Ovary (tissue), 9 donors: ENCODE results near the gene LRMDA. TPM values are rescaled to one million over a fixed set of nuclear protein-coding genes. Genes with fewer than 3 reads are reported as not detected.

Experiments
- DNase-seq, 5 donors: peaks; one replicate each; pipeline ENCODE4 v3.0.0-alpha.2; 2019 to 2020
- H3K27ac ChIP-seq, 2 donors: fragments of 200-600 bp; one replicate each; pipeline versions ENCODE4 v1.5.1 to v1.8.0; 2019 to 2022
- H3K27me3 ChIP-seq: fragments of 200-600 bp; one replicate; pipeline ENCODE4 v1.8.0; 2022
- H3K36me3 ChIP-seq: fragments of 200-600 bp; sonication (generic); one replicate; pipeline ENCODE4 v1.5.1; 2019
- H3K4me1 ChIP-seq: one replicate; pipeline ENCODE4 v1.8.1; 2013; ENCODE audit warnings: mild to moderate bottlenecking, moderate library complexity; ENCODE audit not compliant: insufficient read depth
- H3K4me3 ChIP-seq: fragments of 200-600 bp; sonication (generic); one replicate; pipeline ENCODE4 v1.5.1; 2017
- H3K9me3 ChIP-seq, 2 donors: fragments of 200-600 bp in 1 of 2; sonication (generic) in 1 of 2; one replicate each; pipeline versions ENCODE4 v1.5.1 to v1.8.1; 2013 to 2019; ENCODE audit warnings: mild to moderate bottlenecking in 1 of 2, moderate library complexity in 1 of 2
- CTCF ChIP-seq, 3 donors: fragments of 450-650 bp in 2 of 3; fragments of 200-600 bp in 1 of 3; IDR thresholded peaks; one replicate each; pipeline versions ENCODE4 v1.5.1 to v1.8.0; 2016 to 2022; ENCODE audit warnings: antibody characterized with exemption in 3 of 3, mild to moderate bottlenecking in 1 of 3
- EP300 ChIP-seq: sonication (generic); formaldehyde crosslinking; IDR thresholded peaks from one replicate; pipeline ENCODE4 v1.6.1; 2017; ENCODE audit warnings: antibody characterized with exemption
- POLR2A ChIP-seq: fragments of 450-650 bp; IDR thresholded peaks from one replicate; pipeline ENCODE4 v1.6.1; 2017; ENCODE audit warnings: antibody characterized with exemption, mild to moderate bottlenecking, moderate library complexity
- WGBS, 3 donors: extraction: QIAGEN DNeasy Blood & Tissue Kit in 1 of 3; methylation state at CpG; one replicate each; pipeline versions ENCODE4 v1.1.5 to v1.1.7; 2013 to 2017; 5-methylcytosine and 5-hydroxymethylcytosine counted together
- intact Hi-C, 4 donors: fragments of 100-400 bp; cut with DNase I; formaldehyde crosslinking; loops; one replicate each; pipeline versions ENCODE4 v1.11.0 to v1.15.1; 2022 to 2023
- polyA plus RNA-seq, 2 donors: library from polyadenylated mRNA; stranded (reverse); fragments of 200-250 nt in 1 of 2; fragments of 350-450 nt in 1 of 2; fragmentation: Illumina TruSeq in 1 of 2; extraction: RNeasy Lipid Tissue Mini Kit (QIAGEN cat#74804) in 1 of 2; gene quantifications; one replicate each; pipeline ENCODE4 v1.2.3, GENCODE V29; 2013 to 2014
- total RNA-seq, 7 donors: library from RNA; depleted of rRNA in 2 of 7; stranded (reverse); fragments of >200 nt in 2 of 7; fragmentation: NEBNext Ultra II Directional in 3 of 7; extraction: Animal tissue kit (Norgen Biotek cat#: 25700) in 3 of 7; gene quantifications; one replicate each; pipeline versions ENCODE4 v1.1.0 to v1.2.4, GENCODE V29; 2016 to 2023
- donor health status: DM: no; HTN: no; CAD: no; lungs with moderate emphysema.
- donor health status: DM: no; HTN: no; CAD: no.
- donor health status: Bipolar disorder and iron deficiency.
- donor health status: DM: yes; HTN: yes; CAD: no.
- donor health status: DM: no; HTN: no; CAD: no.
- donor health status: DM: yes; HTN: yes; CAD: no.

The LRMDA gene
- total and polyA plus RNA-seq, 9 donors = 14.8 to 30.7 (median 22.9) TPM

- Histone ChIP-seq H3K4me3 (no peak overlapping the region), H3K9me3 (no peaks in the 10 kb centered on the region), H3K27ac (no peak overlapping the region), H3K4me1 (peaks cover 6% of the 10 kb centered on the region), H3K27me3 (no peaks in the 10 kb centered on the region), H3K36me3 (no peaks in the 10 kb centered on the region)
- intact Hi-C loops = loop anchor here in 1 of 4 donors (10.0 kb wide), 3 partner anchors 273 to 973 kb away; no protein-coding TSS in a partner anchor
- WGBS, 3 donors = 91 to 93% (median 93%) methylated on average over 14 of the region's 14 CpGs
- no peak for DNase-seq
- TF ChIP-seq POLR2A (no peak), CTCF (IDR thresholded peaks at IDR 0.05) (no peak), EP300 (no peak)
Observed at GRCh38 chr10:76031769-76032699, 600.6 kb downstream of the LRMDA start.

GRCh38 chr10:76032700-76033039 lies 601.2 kb downstream of the LRMDA start:
- H3K27ac ChIP-seq = no peak overlapping the region

GRCh38 chr10:76033457-76034196 lies 602.2 kb downstream of the LRMDA start:
- H3K9me3 ChIP-seq = no peaks in the 10 kb centered on the region
- intact Hi-C loops = loop anchor here in 1 of 4 donors (10.0 kb wide), 3 partner anchors 271 to 971 kb away; no protein-coding TSS in a partner anchor
- H3K4me3 ChIP-seq = no peak overlapping the region
- 19 to 33% (median 24%) methylated on average over 15 of the region's 15 CpGs for WGBS, 3 donors
- peak in 1 of 3 donors; percentile 13 for TF ChIP-seq CTCF (IDR thresholded peaks at IDR 0.05)
- TF ChIP-seq POLR2A = no peak
- no peak for TF ChIP-seq EP300
- H3K4me1 ChIP-seq = peaks cover 6% of the 10 kb centered on the region
- H3K36me3 ChIP-seq = no peaks in the 10 kb centered on the region
- H3K27ac ChIP-seq = no peak overlapping the region
- H3K27me3 ChIP-seq = no peaks in the 10 kb centered on the region
- peak in 2 of 5 donors; percentile 30 to 43 for DNase-seq

More at GRCh38 chr10:76032700-76033039, 601.2 kb downstream of the LRMDA start:
- Histone ChIP-seq H3K9me3 (no peaks in the 10 kb centered on the region), H3K27me3 (no peaks in the 10 kb centered on the region), H3K4me3 (no peak overlapping the region), H3K4me1 (peaks cover 6% of the 10 kb centered on the region), H3K36me3 (no peaks in the 10 kb centered on the region)
- DNase-seq = no peak
- WGBS, 3 donors = 92 to 100% (median 98%) methylated on average over 3 of the region's 3 CpGs
- intact Hi-C loops = loop anchor here in 1 of 4 donors (10.0 kb wide), 3 partner anchors 272 to 972 kb away; no protein-coding TSS in a partner anchor
- TF ChIP-seq CTCF (IDR thresholded peaks at IDR 0.05) = no peak
- TF ChIP-seq EP300 = no peak
- TF ChIP-seq POLR2A = no peak

- Histone ChIP-seq H3K36me3 (no peaks in the 10 kb centered on the region), H3K27me3 (no peaks in the 10 kb centered on the region), H3K27ac (no peak overlapping the region), H3K4me1 (peaks cover 6% of the 10 kb centered on the region), H3K9me3 (no peaks in the 10 kb centered on the region), H3K4me3 (no peak overlapping the region)
- intact Hi-C loops = loop anchor here in 3 of 4 donors (5.0 to 10.0 kb wide), 5 partner anchors 270 to 970 kb away; partner anchors contain the start of gene ZNF503 (in 1 of the 3)
- WGBS, 3 donors = 62 to 80% (median 78%) methylated on average over 23 of the region's 23 CpGs
- peak in 1 of 5 donors; percentile 37 for DNase-seq
- TF ChIP-seq EP300 (no peak), CTCF (IDR thresholded peaks at IDR 0.05) (no peak), POLR2A (no peak)
Observed at GRCh38 chr10:76034353-76035205, 603.2 kb downstream of the LRMDA start.
